GM12891 (cell line): Measurements from ENCODE around the gene NRXN3.

Experiments used
- DNase-seq: peaks from one replicate; pipeline ENCODE4 v3.0.0; 2011; ENCODE audit warnings: low spot score; ENCODE audit not compliant: insufficient read length
- FAIRE-seq: peaks from 2 replicates; lab custom pipeline; 2011; peaks lifted over from hg19 to GRCh38; lab: Jason Lieb, UNC
- PAX5 ChIP-seq: IDR thresholded peaks from 2 replicates; pipeline ENCODE4 v1.6.1; 2011; ENCODE audit warnings: low read length, moderate library complexity, mild to moderate bottlenecking; ENCODE audit not compliant: insufficient read depth, severe bottlenecking
- POLR2A ChIP-seq: IDR thresholded peaks from 2 replicates; pipeline ENCODE4 v1.6.1; 2011; ENCODE audit warnings: low read depth, low read length, control low read depth
- POLR2AphosphoS5 ChIP-seq: IDR thresholded peaks from 2 replicates; pipeline ENCODE4 v1.6.1; 2011; ENCODE audit warnings: low read depth, low read length, control low read depth
- POU2F2 ChIP-seq: IDR thresholded peaks from 2 replicates; pipeline ENCODE4 v1.6.1; 2011; ENCODE audit warnings: low read depth, mild to moderate bottlenecking, control low read depth, low read length, moderate library complexity
- SPI1 ChIP-seq: IDR thresholded peaks from 2 replicates; pipeline ENCODE4 v1.6.1; 2011; ENCODE audit warnings: low read depth, low read length, control low read depth
- TAF1 ChIP-seq: IDR thresholded peaks from 2 replicates; pipeline ENCODE4 v1.6.1; 2011; ENCODE audit warnings: low read depth, low read length, control low read depth

NRXN3 gene

DNA sequence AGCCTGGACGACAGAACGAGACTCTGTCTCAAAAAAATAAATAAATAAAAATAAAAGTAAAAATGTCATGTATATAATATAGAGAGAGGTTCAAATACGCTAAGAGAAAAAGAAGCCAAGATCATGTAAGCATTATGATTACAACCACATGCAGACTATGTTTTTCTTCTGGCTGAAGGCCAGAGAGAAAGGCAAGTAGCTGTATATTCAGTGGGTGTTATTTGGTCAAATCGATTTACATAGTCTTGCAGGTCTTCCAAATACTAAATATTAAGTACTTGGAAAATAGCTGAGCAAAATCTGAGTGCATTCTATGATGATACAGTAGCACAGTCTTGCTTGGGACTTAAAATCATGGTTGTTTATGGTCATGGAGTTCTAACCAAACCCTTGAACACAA, 1283.1 kb downstream of the NRXN3 start:
- FAIRE-seq (no peak), DNase-seq (no peak)
- TF ChIP-seq PAX5 (no peak), SPI1 (no peak), POLR2AphosphoS5 (no peak), POU2F2 (no peak), TAF1 (no peak), POLR2A (no peak)

GRCh38 chr14:79464468-79464867, 1294.3 kb downstream of the NRXN3 start:
- no peak for FAIRE-seq
- no peak for DNase-seq
- TF ChIP-seq SPI1 (no peak), POLR2A (no peak), POU2F2 (no peak), POLR2AphosphoS5 (no peak), PAX5 (no peak), TAF1 (no peak)

DNA sequence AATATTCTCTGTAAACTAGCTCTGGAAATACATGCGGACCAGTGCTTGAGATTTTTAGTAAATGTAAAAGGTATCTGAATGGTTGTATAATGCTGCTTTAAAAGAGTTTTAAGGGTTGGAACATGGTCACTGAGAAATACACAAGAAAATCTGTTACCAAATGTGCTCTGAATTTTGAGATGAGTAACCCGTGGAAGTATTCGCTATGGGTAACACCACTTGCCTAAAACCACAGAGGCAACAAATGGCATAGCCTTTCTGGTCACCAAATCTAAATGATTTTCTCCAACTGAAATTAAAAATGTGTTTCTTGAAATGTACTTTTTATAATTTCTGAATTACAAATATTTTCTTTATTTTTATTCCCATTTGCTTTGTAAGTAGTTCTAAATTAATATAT, 1295.5 kb downstream of the NRXN3 start:
- FAIRE-seq: no peak
- TF ChIP-seq PAX5 (no peak), SPI1 (no peak), POLR2AphosphoS5 (no peak), TAF1 (no peak), POLR2A (no peak), POU2F2 (no peak)
- DNase-seq: no peak

- DNase-seq: no peak
- no peak for TF ChIP-seq POLR2AphosphoS5
- TF ChIP-seq POU2F2: no peak
- no peak for TF ChIP-seq SPI1
- no peak for TF ChIP-seq POLR2A
- TF ChIP-seq TAF1: no peak
- no peak for TF ChIP-seq PAX5
- FAIRE-seq: no peak
Observed at GRCh38 chr14:79466938-79467527, 1296.9 kb downstream of the NRXN3 start.

- DNase-seq (no peak), FAIRE-seq (no peak)
- TF ChIP-seq POLR2A: no peak
Observed at GRCh38 chr14:79467835-79468234, 1297.7 kb downstream of the NRXN3 start.

DNA sequence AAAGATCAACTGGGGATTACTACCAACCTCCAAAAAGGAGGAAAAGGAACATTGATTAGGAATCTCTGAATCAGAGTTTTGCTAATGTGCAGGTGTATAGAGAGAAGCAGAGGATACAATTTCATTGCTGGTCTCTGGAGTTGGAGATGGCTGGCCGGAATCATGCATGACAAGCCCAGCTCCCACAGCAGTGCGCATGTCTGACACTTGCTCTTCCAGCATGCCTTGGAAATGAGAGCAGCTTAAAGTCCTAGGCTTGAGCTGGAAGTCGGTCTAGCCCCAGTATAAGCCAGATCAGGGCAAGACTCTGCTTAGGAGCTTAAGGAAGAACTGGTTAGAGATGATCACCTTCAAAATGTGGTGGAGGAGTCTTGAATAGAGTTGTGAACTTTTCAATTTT, 1298.3 kb downstream of the NRXN3 start:
- no peak for FAIRE-seq
- no peak for TF ChIP-seq POLR2A
- TF ChIP-seq TAF1: no peak
- TF ChIP-seq SPI1: no peak
- no peak for TF ChIP-seq PAX5
- no peak for TF ChIP-seq POLR2AphosphoS5
- no peak for TF ChIP-seq POU2F2

DNA sequence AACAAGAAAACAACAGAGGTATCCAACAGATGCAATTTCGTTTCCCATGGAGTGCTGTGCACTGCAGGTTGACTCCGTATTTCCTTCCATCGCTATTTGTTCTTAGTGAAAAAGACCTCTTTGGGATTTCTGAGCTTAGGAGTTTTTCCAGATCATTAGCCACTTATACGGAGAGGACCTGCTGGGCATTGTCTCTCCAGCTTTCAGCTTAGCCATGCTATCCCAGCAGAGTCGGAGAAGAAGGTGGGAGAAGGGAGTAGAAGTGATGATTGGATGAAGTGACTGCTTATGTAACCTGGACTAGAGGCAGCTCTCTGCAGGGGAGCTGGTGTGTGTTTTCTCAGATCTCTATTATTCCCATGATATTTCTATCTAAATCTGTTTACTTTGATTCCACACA, 1303.5 kb downstream of the NRXN3 start:
- no peak for FAIRE-seq
- DNase-seq: no peak
- no peak for TF ChIP-seq PAX5
- TF ChIP-seq POLR2A: no peak
- no peak for TF ChIP-seq POLR2AphosphoS5
- no peak for TF ChIP-seq TAF1
- TF ChIP-seq SPI1: no peak
- TF ChIP-seq POU2F2: no peak

More for the DNA sequence above, 1298.3 kb downstream of the NRXN3 start:
- DNase-seq: no peak

- TF ChIP-seq POLR2A (no peak), TAF1 (no peak), POU2F2 (no peak), PAX5 (no peak), SPI1 (no peak), POLR2AphosphoS5 (no peak)
- no peak for DNase-seq
Observed at GRCh38 chr14:79475887-79476532, 1305.8 kb downstream of the NRXN3 start.

DNA sequence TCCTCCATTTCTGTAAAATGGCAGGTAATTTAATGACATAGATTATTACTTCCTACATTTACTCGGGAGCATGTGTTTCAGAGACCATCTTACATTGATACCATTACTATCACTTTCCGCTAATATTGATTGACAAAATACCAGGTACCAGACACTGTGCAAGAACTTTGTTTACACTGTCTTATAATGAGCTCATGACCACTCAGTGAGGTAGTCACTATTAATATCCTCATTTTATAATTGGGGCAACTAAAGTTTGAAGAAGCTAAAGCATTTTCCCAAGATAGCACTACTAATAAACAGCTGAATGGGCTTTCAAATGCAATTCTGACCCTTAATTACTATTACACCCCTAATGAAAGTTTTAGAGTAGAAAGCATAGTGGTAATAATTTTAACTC, 1306.4 kb downstream of the NRXN3 start:
- FAIRE-seq (no peak), DNase-seq (no peak)
- TF ChIP-seq POU2F2 (no peak), PAX5 (no peak), TAF1 (no peak), POLR2AphosphoS5 (no peak), POLR2A (no peak), SPI1 (no peak)

More at GRCh38 chr14:79475887-79476532, 1305.8 kb downstream of the NRXN3 start:
- FAIRE-seq: no peak
